HG03025 (cell line): ENCODE data around the gene NMNAT3.

Source experiments
- ATAC-seq: cut with Tn5 transposase; IDR thresholded peaks from one replicate; pipeline ENCODE4 v1.9.1; 2021; ENCODE audit warnings: mild to moderate bottlenecking, moderate library complexity; ENCODE audit not compliant: unreplicated experiment, low FRiP score

NMNAT3 gene

DNA sequence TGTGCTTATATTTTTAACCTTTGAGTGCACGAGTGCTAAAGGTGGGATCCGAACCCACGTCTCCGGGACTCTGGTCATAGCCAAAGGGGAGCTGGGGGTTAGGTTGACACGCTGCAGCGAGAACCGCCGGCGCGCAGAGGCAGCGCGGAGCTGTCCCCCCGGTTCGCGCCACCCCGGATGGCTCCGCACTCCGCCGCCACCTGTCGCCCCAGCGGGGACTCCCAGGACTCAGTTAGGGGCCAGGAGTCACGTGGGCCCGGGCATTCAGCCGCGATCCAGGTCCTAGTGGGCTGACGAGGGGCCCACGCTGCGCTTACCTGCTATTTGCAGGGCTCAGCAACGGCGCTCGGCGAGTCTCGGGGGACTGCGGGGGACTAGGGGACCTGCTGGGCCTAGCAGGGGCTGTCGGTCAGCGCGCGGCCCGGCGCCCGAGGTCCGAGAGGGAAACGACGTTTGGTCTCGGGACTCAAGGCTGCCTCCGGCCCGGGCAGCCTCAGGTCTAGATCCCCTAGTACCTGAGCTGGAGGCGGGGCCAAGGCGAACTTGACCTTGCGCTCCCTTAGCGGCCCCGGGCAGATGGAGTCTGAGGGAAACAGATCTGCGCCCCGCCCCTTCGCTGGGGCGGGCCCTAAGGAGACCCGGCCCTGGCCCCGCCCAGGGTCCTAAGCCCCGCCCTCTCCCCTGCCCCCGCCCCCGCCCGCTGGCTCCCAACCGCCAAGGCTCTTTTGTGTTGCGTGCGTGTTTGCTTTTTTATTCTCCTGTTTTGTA is at the start of gene NMNAT3:
TSS of gene NMNAT3 (minus strand) at position 585 of the 768 bp plus-strand sequence. CDS start 50,248 bp downstream, outside the sequence.
- peak; percentile 94 for ATAC-seq

DNA sequence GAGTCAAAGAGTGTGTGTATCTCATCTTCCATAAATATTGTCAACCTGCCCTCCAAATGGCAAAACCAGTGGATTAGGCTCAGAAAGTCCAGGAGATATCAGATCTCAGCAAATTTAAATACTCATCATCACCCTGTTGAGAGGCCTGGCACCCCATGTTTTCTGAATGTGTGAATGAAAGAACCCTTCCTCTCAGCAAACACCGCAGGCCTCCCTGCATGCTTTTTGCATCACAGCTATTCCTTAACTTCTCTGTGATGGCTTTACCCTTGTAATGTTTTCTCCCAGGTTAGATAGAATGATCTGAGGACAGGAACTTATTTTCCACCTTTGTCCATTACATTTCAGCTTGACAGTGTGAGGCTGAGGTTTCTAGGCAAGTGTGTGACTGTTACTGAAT is 43.6 kb upstream of the NMNAT3 start:
- no peak for ATAC-seq

DNA sequence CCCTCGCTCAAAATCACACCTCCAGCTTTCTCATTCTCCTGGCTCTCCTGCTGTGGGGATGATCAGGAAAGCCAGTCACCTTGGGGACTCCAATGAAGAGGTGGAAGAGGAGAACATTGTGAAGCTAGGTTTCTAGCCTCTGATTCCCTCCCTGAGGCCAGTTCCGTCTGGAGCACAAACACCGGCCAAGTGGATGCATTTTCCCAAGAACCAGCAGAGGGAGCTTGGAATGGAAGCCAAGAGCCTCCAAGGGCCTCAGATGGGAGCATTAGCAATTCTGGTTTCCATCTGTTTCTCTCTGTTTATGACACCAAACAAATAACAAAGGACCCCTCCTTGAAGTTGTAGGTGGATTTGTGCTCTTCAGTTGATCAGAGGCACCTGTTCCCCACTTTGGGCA is 40.6 kb upstream of the NMNAT3 start:
- ATAC-seq, result no peak

DNA sequence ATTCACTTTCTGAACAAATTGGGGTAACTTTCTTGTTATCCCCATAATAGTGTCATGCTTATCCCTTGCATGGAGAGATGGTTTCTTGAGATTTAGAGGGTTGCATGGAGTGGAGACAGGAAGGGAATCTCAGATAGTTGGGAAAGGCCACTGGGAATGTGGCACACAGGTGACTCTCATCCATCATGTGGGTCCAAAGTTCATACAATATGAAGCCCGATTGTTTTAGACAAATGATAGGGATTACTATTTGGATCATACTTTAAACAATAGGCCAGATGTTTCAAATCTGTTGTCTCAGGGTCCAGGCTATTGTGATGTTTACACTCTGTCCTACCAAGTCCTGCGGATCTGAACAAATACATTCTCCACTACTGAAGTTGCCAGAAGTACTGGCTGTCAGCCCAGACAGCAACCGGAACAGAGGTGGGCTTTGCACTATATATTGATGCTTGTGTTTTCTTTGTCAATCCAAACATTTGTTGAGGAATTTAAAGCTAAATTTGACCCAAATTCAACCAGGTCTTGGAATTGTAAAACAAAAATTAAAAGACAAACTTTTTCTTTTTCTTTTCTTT is 39.2 kb upstream of the NMNAT3 start:
- ATAC-seq, result no peak

DNA sequence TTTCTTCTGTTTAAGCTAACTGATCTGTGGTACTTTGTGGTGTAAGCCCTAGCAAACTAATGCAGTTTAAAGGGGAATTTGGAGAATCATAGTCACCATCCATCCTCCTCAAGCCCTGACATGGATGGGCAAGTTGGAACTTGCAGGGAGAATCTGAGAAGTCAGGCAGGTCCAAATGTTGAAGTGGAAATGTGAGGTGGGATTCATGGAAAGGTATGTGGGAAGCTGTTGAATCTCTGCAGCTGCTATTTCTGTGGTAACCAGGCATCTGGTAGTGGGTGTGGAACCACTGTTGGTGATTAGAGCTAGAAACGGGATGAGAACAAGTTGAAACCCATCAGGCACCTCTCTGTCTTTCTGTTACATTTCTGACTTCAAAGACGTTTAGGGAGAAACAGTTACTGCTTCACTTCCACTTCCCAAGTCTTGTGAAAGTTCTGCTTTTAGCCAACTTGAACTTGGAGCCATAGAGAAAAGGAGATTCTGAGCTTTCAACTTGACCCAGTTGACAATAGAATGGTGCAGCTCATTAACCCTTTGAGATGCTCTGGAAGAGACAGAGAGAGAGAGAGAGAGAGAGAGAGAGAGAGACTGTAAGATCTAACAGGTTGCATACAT is 38.1 kb upstream of the NMNAT3 start:
- ATAC-seq, result no peak

DNA sequence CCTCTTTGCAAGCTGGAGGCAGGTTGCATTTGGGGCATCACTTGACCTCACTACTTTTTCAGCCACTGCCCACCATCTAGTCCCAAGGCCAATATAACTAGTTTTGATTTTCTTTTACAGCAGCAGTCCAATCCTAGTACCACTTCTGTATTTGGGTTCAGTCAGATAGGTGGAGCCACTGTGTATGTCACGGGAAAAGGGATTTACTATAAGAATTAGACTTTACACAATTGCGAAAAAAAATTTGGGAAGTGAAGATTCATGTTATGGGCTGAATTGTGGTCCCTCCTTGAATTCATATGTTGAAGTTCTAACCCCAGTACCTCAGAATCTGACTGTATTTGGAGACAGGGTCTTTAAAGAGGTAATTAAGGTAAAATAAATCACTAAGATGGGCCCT is 37.4 kb upstream of the NMNAT3 start:
- ATAC-seq, result no peak

DNA sequence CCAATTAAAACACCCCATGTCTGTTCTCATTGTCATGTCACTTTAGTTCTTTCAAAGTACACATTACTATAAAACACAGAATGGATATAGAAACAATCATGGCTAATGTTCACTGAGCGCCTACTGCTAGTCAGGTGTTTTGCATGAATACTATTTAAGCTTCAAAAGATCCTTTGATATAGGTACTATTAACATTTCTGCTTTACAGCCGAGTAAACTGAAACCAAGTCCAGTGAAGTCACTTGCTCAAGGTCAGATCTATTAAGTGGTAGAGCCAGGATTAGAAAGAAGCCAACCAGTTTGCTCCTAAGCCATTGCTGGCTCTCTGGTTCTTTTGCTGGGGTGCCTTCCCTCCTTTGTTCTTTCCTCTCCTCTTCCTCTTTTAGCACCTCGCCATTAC is 32.4 kb upstream of the NMNAT3 start:
- no peak for ATAC-seq

DNA sequence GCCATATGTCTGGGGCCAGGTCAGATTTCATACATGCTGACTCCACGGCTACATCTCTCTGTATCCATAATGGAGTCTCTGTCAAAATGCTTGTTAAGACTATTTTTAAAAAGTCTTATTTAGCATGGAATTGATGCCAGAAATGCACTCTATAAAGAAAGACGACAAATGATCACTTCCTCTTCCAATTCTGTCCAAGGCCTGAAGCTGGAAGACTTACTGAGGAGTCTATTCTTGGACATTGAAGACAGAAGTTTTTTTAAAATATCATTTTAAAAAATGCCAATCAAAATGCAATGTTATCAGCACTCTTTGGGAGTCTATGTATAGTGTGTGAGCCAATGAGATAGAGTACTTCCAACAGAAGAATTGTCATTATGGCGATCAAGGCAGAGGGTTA is 27.9 kb upstream of the NMNAT3 start:
- no peak for ATAC-seq

DNA sequence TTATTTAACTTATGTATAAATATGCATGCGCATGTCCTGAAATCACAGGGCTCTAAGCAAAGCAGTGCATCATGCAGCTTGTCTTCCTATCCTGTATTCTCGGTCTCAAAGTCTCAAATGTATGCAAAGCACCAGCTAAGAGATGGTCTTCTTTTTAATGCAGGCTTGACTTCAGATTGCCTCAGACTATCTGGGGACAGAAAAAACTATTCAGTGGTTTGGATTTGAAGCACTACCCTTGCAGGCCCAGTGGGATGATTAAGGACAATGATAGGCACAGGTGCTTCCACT is 18.5 kb upstream of the NMNAT3 start:
- no peak for ATAC-seq

DNA sequence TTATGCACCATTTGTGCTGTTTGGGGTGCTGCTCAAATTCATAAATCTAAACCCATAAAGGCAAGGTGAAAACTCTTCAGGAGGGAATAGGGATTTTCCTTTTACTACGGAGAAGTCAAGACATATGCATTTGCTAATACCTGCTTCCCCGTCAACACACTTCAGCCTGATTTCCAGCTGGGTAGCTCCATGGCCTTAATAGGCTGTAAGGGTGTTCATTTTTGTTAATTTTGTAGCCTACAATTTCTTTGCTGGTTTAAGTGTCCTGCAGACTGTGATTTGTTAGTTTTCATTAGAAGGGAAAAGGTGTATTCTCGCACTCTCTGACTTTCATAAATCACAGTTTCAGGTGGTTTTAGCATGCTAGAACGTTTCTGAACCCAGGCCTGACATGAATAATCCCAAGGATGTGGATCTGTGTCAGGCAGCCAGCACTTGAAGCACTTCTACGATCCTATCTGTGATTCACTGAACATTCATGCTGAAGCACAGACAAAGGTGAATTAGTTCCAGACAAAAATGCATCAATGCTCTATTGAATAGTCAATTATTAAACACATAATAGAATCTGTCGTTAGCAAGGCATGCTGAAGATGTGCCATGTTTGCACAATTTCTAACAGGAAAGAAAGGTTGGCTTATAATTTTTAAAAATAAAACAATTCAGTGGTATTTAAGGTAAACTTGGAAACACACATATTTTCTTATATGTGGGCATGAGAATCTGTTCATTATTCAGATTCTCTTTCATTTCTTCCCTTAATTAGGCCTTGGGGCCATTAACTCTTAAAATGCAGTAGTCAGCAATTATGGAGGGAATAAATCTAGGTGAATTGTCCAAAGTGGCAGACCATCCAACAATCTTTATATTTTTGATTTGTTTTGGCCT is 17.9 kb upstream of the NMNAT3 start:
- ATAC-seq, result no peak

DNA sequence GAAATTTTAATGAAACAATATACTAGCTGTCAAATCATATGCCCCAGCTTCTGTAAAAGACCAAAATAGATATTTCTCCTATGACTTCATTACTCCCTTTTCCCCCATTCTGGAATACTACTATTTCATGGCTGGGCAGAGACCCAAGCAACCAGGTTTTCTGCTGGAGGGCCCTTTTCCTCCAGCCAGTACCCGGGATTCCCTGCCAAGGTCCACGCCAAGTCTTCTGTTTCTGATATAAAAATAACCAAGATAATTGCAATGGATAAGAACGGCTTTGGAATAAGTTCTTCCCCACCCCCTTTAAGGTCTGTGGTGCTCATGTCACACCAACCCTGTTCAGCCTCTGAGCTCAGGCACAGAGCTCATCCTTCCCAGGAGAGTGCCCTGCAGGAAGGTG is 17.2 kb upstream of the NMNAT3 start:
- no peak for ATAC-seq

DNA sequence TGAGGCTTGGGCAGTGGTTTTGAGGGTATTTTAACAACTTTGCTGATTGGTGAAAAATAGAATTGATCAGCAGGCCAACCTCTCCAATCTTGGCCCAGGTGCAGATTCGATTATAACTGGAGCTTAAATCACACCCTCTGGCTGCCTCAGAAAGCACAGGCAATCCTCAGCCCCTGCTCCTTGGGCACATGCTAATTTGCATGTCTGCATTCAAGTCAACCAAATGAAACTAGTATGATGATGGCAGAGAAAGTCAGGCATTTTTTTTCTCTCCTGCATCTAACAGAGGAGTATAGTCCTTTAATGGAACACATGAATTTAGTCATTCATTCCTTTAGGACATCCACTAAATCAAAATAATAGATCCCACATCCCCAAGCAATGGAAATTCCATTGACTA is 16.8 kb upstream of the NMNAT3 start:
- ATAC-seq, result no peak

DNA sequence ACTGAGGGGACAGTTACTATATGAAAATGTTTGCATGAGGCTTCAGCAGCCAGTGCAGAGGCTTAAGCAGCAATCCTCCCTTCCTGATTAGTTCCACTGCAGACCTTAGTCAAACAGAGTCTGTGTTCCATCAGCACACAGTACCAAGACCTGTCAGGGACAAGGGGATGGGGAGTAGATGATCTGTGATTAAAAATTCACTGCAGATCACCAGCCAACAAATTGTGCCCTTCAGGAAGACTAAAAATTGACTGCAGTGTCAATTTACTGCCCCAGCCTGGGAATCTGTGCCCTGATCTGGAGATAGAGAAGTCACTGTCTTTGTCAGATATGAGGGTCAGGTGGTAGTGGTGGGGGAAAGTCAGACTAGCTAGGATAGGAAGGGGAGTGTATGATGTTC is 13.8 kb upstream of the NMNAT3 start:
- no peak for ATAC-seq

DNA sequence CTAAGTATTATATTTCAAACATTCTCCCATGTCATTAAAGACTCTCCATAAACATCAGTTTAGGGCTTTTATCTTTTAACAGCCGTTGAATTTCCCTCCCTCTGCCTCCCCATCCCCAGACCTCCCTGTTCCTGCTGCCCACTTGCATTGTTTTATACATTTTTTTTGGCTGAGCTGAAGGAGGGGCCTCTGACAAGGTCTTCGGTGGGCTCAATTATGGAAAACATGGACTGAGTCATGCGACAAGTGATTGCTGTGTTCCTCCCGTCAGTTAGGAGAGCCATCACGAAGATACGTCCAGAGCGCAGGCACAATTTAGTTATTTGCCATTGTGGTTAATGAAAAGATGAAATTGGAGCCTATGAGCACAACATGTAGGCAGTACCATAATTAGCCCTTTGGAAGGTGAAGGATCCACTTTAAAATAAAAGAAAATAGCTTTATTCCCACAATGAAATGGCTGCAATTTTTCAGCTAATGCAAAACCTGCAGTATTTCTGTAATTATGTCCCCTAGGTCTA is 12.0 kb upstream of the NMNAT3 start:
- no peak for ATAC-seq

DNA sequence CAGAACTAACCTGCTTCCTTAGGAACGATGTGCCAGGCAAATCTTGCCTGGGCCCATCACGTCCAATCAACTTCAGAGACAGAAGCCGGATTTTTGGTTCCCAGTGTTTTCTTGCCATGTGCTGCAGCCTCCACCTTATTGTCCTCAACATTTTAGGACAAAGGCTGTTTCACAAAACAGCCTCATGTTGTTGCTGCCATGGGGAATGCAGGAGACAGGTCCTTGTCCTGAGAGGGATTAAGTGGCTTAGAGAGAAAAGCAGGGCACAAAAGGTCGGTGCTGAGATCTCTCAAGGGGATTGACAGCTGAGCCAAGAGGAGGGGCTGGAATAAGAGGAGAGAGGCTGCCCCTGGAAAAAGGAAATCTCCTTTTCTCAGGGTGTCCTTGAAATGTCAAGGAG is 11.3 kb upstream of the NMNAT3 start:
- ATAC-seq, result no peak

DNA sequence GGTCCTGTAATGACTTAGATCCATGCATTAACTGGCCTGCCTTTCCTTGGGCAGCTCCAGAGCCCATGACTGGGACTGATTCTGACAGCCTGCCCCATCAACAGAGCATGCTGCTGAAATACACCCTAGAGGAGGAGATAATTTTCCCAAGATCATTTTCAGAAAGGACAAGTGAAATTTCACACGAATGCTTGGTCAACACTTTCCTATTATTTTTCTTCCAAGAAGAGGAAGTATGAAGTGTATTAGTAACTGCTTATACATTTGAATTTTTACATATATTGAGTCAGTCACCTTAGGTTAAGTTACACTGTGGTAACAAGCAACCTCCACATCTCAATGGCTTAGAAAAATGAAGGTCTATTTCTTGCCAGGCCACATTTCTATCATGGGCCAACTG is 9.7 kb upstream of the NMNAT3 start:
- ATAC-seq, result no peak

DNA sequence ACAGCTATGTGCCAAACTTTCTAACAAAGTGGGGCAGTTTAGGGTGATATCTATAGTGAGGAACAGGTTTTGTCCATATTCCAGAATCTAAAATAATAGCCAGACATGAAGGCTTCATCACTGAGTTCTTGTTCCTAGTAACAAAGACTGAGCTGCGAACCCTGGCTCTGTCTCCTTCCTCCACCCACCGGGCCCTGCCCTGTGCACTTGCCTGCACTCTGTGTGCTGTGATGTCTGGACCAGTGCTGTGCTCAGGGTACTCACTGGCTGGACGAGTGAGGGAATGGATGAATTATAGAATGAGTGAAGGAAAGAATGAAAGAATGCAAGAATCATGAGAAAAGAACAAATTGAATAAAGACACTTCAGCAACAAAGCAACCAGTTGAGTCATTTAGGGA is 8.9 kb upstream of the NMNAT3 start:
- no peak for ATAC-seq

DNA sequence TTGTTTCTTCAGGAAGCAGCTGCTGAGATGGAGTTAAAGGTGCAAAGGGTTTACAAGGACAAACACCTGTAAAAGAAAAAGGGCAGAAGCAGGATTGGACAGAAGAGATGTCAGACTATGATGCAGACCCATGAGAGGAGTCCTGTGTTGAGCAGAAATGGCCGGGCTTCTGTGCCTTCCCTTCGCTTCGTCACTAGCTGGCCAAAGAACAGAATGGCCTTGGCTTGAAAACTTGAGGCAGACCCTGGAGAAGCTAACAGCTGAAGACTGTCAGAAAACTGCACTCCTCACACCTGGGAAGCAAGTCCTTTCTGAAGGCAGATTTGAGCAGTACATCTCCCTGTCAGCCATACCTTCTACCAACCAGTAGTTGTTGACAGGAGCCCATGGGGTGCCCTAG is 8.4 kb upstream of the NMNAT3 start:
- ATAC-seq, result no peak

DNA sequence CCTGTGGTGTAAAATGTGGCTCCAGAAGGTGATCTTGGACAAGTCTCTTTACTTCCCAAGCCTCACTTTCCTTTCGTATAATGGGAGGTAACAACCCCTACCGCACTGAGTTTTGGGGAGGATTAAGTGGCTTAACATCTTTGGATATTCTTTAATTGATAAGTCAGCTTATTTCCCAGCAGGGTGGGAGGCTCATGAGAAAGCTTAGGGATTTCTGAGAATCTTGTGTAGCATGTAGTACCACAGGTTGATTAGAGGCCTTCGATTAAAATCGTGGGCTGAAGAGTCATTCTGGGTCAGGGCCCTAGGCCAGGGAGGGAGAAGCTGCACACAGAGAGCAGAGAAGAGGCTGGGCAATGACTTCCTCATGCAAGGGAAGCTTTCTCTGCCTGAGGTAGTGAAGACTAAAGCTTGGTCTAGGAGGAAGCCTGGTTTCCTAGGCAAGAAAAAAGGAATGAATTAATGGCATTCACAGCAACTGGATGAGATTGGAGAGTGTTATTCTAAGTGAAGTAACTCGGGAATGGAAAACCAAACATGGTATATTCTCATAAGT is 1.5 kb upstream of the NMNAT3 start:
- ATAC-seq, result no peak

DNA sequence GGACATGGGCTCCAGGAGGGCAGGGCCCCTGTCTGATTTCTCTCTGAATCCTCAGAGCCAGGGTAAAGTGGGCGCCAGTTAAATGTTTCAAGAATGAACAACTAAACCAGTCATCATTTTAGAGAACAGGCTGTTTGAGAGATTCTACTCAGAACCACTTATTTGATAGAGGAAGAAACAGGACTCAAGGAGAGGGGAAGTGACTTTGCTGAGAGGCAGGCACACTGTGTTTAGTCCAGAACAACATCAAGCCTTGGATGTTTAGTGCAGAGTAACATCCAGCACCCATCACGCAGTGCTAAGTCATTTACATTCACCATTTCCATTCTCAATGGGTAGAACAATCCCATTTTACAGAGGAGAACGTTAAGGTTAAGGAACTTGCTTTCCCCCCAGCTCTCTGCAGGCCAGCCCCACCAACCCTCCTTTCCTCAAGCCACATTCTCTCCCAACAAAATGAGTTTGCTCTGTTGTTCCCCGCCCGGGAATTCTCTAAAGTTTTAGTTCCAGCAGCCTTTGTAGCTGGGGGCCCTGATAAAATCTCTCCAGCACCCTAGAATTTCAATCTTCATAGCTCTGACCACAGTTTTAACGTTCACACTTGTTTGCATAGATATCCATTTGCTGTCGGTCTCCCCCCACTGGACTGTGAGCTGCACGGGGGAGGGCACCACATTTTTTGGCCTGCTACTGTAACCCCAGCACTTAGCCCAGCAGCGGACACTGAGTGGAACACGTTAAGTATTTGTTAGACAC is 962 bp downstream of the NMNAT3 start:
- no peak for ATAC-seq
